ENCODE measurements around the gene HAGHL.

- TF ChIP-seq POLR2A (IDR thresholded peaks at IDR 0.05) (no peak), CTCF (IDR thresholded peaks at IDR 0.05) (no peak)
Observed at GRCh38 chr16:729768-730665, 3.1 kb downstream of the HAGHL start.
